ENCODE data around the gene IER3. TPM values are rescaled to one million over a fixed set of nuclear protein-coding genes. Genes with fewer than 3 reads are reported as not detected.

Gene IER3
- total and polyA plus RNA-seq, 9 of the 15 experiments (the other 6 are each of a cell fraction or from before 2014, with no cell fraction given): 1.5 to 30.0 (median 11.5) TPM

- TF ChIP-seq CGGBP1 (CRISPR knock-in tag; IDR thresholded peaks at IDR 0.05) (no peak), E2F8 (IDR thresholded peaks at IDR 0.05; ENCODE audit: low read depth, partially characterized antibody) (peak; percentile 82), NCOA1 (IDR thresholded peaks at IDR 0.05; ENCODE audit: low read depth) (no peak), FOS (IDR thresholded peaks at IDR 0.05; ENCODE audit: extremely low read depth, insufficient read length) (no peak), BCL6 (CRISPR knock-in tag; IDR thresholded peaks at IDR 0.05) (0 out of 2 replicates have a peak, but pooled peaks have one; percentile 13), E2F4 (CRISPR knock-in tag; IDR thresholded peaks at IDR 0.05; ENCODE audit: low read depth) (no peak), ZBTB34 (CRISPR knock-in tag; IDR thresholded peaks at IDR 0.05) (no peak), DIDO1 (tag; IDR thresholded peaks at IDR 0.05; ENCODE audit: low read depth) (no peak), ZNF12 (CRISPR knock-in tag; IDR thresholded peaks at IDR 0.05) (no peak), ZNF146 (CRISPR knock-in tag; IDR thresholded peaks at IDR 0.05; ENCODE audit: unreplicated experiment) (no peak), THRAP3 (IDR thresholded peaks at IDR 0.05; ENCODE audit: borderline replicate concordance) (no peak), MTA1 (IDR thresholded peaks at IDR 0.05; ENCODE audit: borderline replicate concordance) (no peak), ZNF785 (CRISPR knock-in tag; IDR thresholded peaks at IDR 0.05) (no peak), ZKSCAN1 (IDR thresholded peaks at IDR 0.05; ENCODE audit: low read depth, low read length) (no peak), HDAC2 (IDR thresholded peaks at IDR 0.05) (no peak), FOXK1 (CRISPR knock-in tag; IDR thresholded peaks at IDR 0.05; ENCODE audit: borderline replicate concordance) (no peak), YY1 (IDR thresholded peaks at IDR 0.05; ENCODE audit: borderline replicate concordance in 1 of 3, control insufficient read depth in 1 of 3, extremely low read depth in 1 of 3, insufficient read depth in 3 of 3, insufficient read length in 1 of 3, insufficient replicate concordance in 2 of 3, low read depth in 1 of 3, low read length in 2 of 3) (no peak), ZNF551 (CRISPR knock-in tag; IDR thresholded peaks at IDR 0.05) (peak; percentile 73), TAF9B (IDR thresholded peaks at IDR 0.05; ENCODE audit: partially characterized antibody) (no peak), ZNF766 (CRISPR knock-in tag; conservative IDR thresholded peaks at IDR 0.05) (no peak), ZNF140 (CRISPR knock-in tag; IDR thresholded peaks at IDR 0.05) (no peak), ZFX (CRISPR knock-in tag; IDR thresholded peaks at IDR 0.05) (no peak)
These were observed 18.4 kb downstream of the IER3 start (continued) for GRCh38 chr6:30725713-30726505.
